Ovary (tissue), 3 donors: Measurements from ENCODE around the gene IGFBP1.

Experiments used
- CTCF ChIP-seq, 3 donors: fragments of 450-650 bp in 2 of 3; fragments of 200-600 bp in 1 of 3; IDR thresholded peaks; one replicate each; pipeline versions ENCODE4 v1.5.1 to v1.8.0; 2016 to 2022; ENCODE audit warnings: antibody characterized with exemption in 3 of 3, mild to moderate bottlenecking in 1 of 3
- EP300 ChIP-seq: sonication (generic); formaldehyde crosslinking; IDR thresholded peaks from one replicate; pipeline ENCODE4 v1.6.1; 2017; ENCODE audit warnings: antibody characterized with exemption
- POLR2A ChIP-seq: fragments of 450-650 bp; IDR thresholded peaks from one replicate; pipeline ENCODE4 v1.6.1; 2017; ENCODE audit warnings: antibody characterized with exemption, mild to moderate bottlenecking, moderate library complexity
- donor health status: DM: no; HTN: no; CAD: no.

GRCh38 chr7:45876519-45876918, 11.8 kb upstream of the IGFBP1 start:
- TF ChIP-seq CTCF (IDR thresholded peaks at IDR 0.05) (no peak), POLR2A (no peak), EP300 (no peak)
